ENCODE measurements around the gene ZNF324.
"Not testable (repeated sequence)": the region's sequence is repeated elsewhere in the genome, so short reads cannot be mapped to it uniquely, and the experiment has no call there.

Gene ZNF324

GRCh38 chr19:58471736-58472135, 4.9 kb downstream of the ZNF324 start:
- DNase-seq (ENCODE audit: low spot score) = no peak

DNA sequence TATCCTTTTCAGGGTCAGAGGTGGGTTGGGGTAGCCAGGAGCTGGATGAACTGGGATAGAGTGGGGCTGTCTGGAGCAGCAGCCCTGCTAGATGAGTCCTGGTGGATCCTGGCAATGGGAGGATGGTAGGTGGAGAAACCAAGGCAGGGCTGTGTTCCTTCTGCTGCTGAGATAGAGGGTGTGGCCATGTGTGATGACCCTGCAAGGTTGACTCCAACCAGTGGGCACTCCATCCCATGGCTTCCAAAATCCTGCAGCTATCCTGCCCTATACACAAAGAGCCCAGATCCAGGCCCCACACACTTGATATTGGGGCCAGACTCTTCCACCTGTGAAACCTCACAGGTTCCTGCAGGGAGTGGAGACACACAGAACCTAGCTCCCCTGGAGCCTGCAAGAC, 6.9 kb downstream of the ZNF324 start:
- no peak for DNase-seq (ENCODE audit: low spot score)

- no peak for DNase-seq (ENCODE audit: low spot score)
Measured at GRCh38 chr19:58474291-58474996, 7.6 kb downstream of the ZNF324 start.

DNA sequence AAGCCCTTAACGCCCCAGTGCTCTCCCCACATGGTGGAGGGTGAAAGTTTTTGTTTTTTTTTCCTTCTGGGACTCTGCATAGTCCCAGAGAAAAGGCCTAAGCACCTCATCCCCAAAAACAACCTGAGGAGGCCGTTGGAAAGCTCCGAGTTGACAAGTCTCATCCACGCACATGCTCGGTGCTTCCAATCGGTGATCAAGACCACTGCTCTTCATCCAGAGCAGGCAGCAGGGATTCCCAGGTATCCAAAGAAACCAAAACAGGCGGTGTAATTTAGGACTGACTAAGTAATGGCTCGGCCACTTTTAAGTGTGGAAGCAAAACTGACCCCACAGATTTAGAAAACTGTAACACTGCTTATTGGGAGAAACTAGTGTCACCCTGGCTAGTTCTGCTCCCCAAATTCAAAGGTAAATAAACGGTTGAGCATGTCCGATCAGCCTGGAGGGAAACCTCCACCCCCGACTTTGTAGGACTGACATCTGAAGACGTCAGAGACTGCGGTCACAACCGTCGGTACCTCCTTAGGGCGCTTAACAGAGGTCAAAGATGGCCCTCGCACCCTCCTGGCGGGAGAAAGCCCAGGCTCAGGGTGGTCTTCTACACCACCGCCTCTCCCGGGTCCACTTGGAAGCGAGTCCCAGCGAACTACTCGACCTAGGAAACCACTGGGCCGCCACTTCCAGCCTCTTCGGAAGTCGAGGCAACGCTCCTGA, 8.3 kb downstream of the ZNF324 start:
- DNase-seq (ENCODE audit: low spot score) = no peak

DNA sequence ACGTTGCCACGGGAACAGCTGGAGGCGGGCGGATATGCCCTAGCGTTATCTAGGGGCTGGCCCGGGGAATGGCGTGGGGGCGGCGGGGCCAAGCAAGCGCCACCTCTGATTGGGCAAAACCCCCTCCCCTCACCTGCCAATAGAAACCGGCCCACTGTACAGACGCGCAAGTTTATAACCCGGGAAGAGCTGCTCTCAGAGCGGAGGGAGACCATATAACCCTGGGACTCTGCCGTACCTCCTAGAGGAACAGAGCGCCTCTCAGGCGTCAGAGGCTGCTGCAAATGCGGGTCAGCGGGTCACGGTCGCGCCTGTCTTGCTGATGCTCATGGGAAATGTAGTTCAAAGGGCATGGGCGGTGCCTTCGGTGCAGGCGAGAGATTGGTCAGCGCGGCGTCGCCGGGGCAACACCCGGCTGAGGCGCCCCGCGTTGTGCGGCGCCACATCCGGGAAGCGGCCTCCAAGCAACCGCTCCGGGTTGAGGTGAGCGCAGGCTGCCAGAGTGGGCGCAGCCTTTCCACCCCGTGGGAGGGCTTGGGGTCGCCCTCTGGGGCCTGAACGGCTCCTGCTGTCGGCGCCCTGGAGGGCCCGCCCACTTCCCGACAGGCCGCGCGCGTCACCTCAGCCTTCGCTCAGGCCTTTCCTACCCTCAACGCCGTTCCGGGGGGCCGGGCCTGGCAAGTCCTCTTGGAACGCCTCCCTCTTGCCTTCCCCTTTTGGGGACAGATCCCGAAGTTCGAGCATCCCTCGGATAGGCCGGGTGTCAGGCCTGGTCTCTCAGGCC, 9.0 kb downstream of the ZNF324 start, which contains the start of gene ZNF446:
Gene ZNF446 (plus strand): TSS at position 639 of the 784 bp plus-strand sequence. CDS start 867 bp downstream, outside the sequence.
- DNase-seq (ENCODE audit: low spot score) = peak; percentile 96

GRCh38 chr19:58476498-58477015, 9.7 kb downstream of the ZNF324 start:
- DNase-seq (ENCODE audit: low spot score) = peak; percentile 27

DNA sequence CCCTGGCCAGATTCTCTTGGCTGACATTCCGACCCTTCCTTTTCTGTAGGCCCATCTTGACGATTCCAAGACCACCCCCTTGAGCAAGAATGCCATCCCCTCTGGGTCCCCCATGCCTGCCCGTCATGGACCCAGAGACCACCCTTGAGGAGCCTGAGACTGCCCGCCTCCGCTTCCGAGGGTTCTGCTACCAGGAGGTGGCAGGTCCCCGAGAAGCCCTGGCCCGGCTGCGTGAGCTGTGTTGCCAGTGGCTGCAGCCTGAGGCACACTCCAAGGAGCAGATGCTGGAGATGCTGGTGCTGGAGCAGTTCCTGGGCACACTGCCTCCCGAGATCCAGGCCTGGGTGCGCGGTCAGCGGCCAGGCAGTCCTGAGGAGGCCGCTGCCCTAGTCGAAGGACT, 10.2 kb downstream of the ZNF324 start:
- no peak for DNase-seq (ENCODE audit: low spot score)

DNA sequence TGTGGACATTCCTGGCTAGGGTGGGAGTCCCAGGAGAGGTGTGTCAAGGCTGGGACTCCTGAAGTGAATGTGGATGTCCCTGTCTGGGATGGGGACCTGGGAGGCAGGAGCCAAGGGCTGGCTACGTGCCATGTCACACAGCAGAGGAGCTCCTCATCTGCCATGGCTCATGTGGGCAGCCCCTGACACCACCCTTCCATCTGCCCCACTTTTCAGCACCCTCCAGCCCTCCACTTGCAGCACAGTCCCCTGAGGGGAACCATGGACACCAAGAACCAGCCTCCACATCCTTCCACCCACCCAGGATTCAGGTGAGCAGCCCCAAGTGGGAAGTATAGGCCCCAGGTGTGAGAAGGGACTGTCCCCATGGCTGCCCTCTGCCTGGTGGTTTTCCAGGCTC, 11.0 kb downstream of the ZNF324 start:
- no peak for DNase-seq (ENCODE audit: low spot score)

DNA sequence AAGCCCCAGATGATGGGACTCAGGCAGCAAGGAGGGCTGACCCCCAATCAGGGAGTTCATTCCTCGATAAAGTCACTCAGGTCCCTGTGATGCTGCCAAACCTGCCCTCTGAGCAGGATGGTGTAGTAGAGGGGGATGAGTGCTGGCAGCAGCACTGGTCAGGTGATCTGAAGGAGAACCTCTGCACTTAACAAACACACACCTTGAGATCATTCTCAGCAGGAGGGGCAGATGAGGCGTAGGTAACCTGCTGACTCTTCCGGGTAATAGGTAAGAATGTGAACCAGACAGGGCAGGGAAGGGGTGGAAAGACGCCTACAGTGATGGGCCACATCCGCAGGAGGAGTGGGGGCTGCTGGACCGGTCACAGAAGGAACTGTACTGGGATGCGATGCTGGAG, 12.4 kb downstream of the ZNF324 start:
- DNase-seq (ENCODE audit: low spot score) = no peak

- no peak for DNase-seq (ENCODE audit: low spot score)
Measured at GRCh38 chr19:58479736-58480480, 13.0 kb downstream of the ZNF324 start.

DNA sequence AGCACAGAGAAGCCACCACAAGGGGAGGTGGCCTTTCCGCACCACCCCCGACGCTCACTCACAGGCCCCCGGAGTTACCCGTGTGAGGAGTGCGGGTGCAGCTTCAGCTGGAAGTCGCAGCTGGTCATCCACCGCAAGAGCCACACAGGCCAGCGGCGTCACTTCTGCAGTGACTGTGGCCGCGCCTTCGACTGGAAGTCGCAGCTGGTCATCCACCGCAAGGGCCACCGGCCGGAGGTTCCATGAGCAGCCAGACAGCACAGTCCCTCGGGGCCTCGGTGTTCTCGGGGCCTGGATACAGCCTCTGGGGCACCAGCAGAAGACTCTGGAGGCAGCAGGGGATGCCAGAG, 13.6 kb downstream of the ZNF324 start:
- no peak for DNase-seq (ENCODE audit: low spot score)

GRCh38 chr19:58480831-58481230, 14.0 kb downstream of the ZNF324 start:
- DNase-seq (ENCODE audit: low spot score) = no peak

- DNase-seq (ENCODE audit: low spot score) = no peak
Measured at GRCh38 chr19:58482372-58482771, 15.5 kb downstream of the ZNF324 start.

DNA sequence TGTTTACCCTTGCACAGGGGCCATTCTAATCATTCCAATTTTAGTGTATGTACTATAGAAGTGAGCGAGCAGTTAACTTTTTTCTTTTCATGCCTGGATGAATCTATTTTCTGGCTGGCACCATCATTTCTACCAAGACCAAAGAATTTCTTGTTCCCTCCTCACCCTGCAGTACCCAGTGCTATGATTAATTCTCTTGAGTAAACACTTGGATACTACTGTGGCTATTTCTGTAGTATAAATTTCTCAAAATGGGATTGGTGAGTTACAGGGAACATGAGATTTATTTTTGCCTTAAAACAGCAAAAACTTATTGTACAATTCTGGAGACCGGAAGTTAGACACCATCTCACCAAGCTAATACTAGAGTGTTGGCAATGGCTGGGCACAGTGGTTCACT, 16.9 kb downstream of the ZNF324 start:
- no peak for DNase-seq (ENCODE audit: low spot score)

DNA sequence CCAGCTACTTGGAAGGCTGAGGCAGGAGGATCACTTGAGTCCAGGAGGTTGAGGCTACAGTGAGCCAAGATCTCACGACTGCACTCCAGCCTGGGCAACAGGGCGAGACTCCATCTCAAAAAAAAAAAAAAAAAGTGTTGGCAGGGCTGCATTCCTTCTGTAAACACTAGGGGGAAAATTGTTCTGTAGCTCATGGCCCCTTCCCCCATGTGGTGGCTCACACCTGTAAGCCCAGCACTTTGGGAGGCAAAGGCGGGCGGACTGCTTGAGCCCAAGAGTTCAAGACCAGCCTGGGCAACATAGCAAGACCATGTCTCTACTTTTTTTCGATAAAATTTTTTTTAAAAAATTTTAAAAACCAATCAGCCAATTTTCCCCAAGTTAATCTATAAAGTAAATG, 17.5 kb downstream of the ZNF324 start:
- DNase-seq (ENCODE audit: low spot score) = not testable (repeated sequence)

GRCh38 chr19:58491393-58491792, 24.5 kb downstream of the ZNF324 start:
- no peak for DNase-seq (ENCODE audit: low spot score)

DNA sequence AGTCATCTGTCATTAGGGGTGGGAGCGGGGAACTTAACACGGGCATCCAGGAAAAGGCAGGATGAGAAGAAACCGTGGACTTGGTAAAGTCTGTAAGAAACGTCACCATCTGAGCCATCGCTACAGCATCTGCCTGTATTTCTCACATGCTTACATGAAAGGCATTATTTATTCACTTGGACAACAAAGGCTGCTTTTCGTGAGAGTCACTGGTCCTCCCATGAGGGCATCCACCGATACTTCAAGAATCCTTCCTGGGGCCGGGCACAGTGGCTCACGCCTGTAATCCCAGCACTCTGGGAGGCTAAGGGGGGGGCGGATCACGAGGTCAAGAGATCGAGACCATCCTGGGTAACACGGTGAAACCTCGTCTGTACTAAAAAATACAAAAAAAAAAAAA, 25.4 kb downstream of the ZNF324 start:
- no peak for DNase-seq (ENCODE audit: low spot score)

DNA sequence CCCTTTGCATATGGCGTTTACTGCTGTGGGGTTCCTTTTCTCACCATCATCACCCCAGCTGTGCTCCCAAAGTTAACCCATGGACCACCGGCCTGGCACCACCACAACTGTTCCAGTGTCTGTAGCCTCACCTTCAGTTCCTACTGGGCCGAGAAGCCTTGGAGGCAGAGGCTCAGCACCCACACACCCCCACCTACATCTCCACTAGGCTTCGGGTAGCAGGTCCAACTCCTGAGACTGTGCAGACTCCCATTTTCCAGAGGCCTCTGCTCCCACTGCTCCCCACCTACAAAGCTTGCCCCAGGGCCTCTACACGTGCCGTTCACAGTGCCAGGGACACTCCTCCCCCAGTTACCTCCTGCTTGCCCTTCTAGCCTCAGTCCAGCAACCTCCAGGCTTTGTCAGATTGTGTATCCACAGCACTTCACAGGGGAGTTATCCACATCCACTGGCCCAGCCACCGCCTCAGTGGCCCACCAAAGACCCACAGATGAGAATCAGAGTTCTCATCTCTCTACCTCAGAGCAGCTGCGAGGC, 30.8 kb downstream of the ZNF324 start:
- DNase-seq (ENCODE audit: low spot score) = no peak

- DNase-seq (ENCODE audit: low spot score) = no peak
Measured at GRCh38 chr19:58498316-58499020, 31.6 kb downstream of the ZNF324 start.

DNA sequence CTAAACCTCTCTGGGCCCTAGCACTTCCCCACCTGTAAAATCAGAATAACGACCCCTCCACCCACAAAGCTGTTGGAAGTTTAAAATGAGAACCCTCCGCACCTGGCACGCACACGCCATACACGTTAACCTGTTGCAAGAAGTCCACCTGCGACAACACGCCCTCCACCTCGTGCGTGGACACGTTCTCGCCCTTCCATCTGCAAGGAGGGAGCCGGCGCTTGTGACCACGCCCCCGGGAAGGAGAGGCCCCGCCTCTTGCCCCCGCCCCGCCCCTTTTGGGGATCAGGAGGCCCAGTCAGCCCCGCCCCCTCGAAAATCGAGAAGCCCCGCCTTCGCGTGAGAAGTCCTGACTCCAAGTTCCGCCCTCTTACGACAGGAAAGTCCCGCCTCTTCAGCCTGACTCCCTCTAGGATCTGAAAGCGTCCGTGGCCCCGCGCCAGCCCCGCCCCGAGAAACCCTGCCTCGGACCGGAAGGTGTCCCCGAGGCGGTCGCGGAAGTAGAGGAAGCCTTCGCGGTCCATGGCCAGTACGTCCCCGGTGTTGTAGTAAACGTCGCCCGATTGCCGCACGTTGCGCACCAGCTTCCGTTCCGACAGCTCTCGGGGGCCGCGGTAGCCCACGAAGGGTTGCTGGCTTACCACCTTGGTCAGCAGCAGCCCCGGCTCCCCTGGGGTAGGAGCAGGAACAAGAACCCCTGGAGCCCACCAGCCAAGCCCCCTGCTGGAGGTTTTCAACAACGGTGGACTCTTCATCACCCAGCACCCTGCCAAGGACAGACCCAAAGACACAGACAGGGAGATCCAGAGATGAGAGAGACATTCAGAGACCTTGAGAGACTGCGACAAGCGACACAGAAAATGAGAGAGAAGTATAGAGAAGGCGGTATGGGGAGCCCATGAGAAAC, 32.4 kb downstream of the ZNF324 start:
- peak; percentile 97 for DNase-seq (ENCODE audit: low spot score)

All from germinal center (tissue), 1 donor.